Trophoblast cell (in vitro differentiated cells and primary cell): ENCODE data around the gene PHYKPL.
"Not testable (repeated sequence)": the region's sequence is repeated elsewhere in the genome, so short reads cannot be mapped to it uniquely, and the experiment has no call there.

Source experiments
- DNase-seq, 2 donors: peaks; one replicate each; pipeline ENCODE4 v3.0.0-alpha.2; 2016
- H2AFZ ChIP-seq: 2 replicates; pipeline ENCODE4 v1.6.1; 2013; ENCODE audit warnings: low read length, moderate library complexity, mild to moderate bottlenecking; ENCODE audit not compliant: insufficient read depth, poor library complexity
- H2AK5ac ChIP-seq: 2 replicates; pipeline ENCODE4 v1.6.1; 2013; ENCODE audit warnings: mild to moderate bottlenecking, low read length
- H2BK120ac ChIP-seq: 2 replicates; pipeline ENCODE4 v1.6.1; 2013; ENCODE audit warnings: low read length, mild to moderate bottlenecking, moderate library complexity; ENCODE audit not compliant: insufficient read depth, poor library complexity
- H2BK12ac ChIP-seq: 2 replicates; pipeline ENCODE4 v1.6.1; 2013; ENCODE audit warnings: mild to moderate bottlenecking, low read length, moderate library complexity
- H2BK5ac ChIP-seq: 2 replicates; pipeline ENCODE4 v1.6.1; 2013; ENCODE audit warnings: low read length, low read depth, moderate library complexity, mild to moderate bottlenecking; ENCODE audit not compliant: poor library complexity
- H3K14ac ChIP-seq: 2 replicates; pipeline ENCODE4 v1.6.1; 2013; ENCODE audit warnings: mild to moderate bottlenecking, low read length
- H3K18ac ChIP-seq: 2 replicates; pipeline ENCODE4 v1.6.1; 2013; ENCODE audit warnings: mild to moderate bottlenecking, low read length
- H3K23ac ChIP-seq: 2 replicates; pipeline ENCODE4 v1.6.1; 2013; ENCODE audit warnings: low read length
- H3K27ac ChIP-seq: 2 replicates; pipeline ENCODE4 v1.5.1; 2013; ENCODE audit warnings: low read depth, mild to moderate bottlenecking, inconsistent platforms, low read length, moderate library complexity
- H3K27me3 ChIP-seq: 2 replicates; pipeline ENCODE4 v1.6.1; 2013; ENCODE audit warnings: inconsistent platforms, mild to moderate bottlenecking, low read length, moderate library complexity; ENCODE audit not compliant: insufficient read depth
- H3K36me3 ChIP-seq, 2 experiments: 1 replicate in 1 of 2; 2 replicates in 1 of 2; pipeline ENCODE4 v1.6.1; 2013; ENCODE audit warnings: low read length in 2 of 2, mild to moderate bottlenecking in 2 of 2, moderate library complexity in 1 of 2; ENCODE audit not compliant: insufficient read depth in 2 of 2, control insufficient read depth in 1 of 2
- H3K4ac ChIP-seq: 2 replicates; pipeline ENCODE4 v1.6.1; 2013; ENCODE audit warnings: low read depth, mild to moderate bottlenecking, low read length, moderate library complexity
- H3K4me1 ChIP-seq, 2 experiments: 1 replicate in 1 of 2; 2 replicates in 1 of 2; pipeline ENCODE4 v1.6.1; 2013; ENCODE audit warnings: low read length in 2 of 2, mild to moderate bottlenecking in 2 of 2, moderate library complexity in 1 of 2; ENCODE audit not compliant: insufficient read depth in 2 of 2, control insufficient read depth in 1 of 2
- H3K4me2 ChIP-seq: 2 replicates; pipeline ENCODE4 v1.6.1; 2013; ENCODE audit warnings: inconsistent platforms, mild to moderate bottlenecking, low read length, moderate library complexity
- H3K4me3 ChIP-seq: 2 replicates; pipeline ENCODE4 v1.5.1; 2013; ENCODE audit warnings: mild to moderate bottlenecking, low read depth, low read length, inconsistent platforms
- H3K79me1 ChIP-seq: one replicate; pipeline ENCODE4 v1.6.1; 2013; ENCODE audit warnings: low read length
- H3K79me2 ChIP-seq: 2 replicates; pipeline ENCODE4 v1.6.1; 2013; ENCODE audit warnings: low read length, mild to moderate bottlenecking; ENCODE audit not compliant: control insufficient read depth, insufficient read depth, poor library complexity
- H3K9ac ChIP-seq: 2 replicates; pipeline ENCODE4 v1.6.1; 2013; ENCODE audit warnings: mild to moderate bottlenecking, low read length
- H3K9me3 ChIP-seq: 2 replicates; pipeline ENCODE4 v1.6.1; 2013; ENCODE audit warnings: low read depth, mild to moderate bottlenecking, control low read depth, inconsistent platforms, low read length; ENCODE audit not compliant: insufficient read depth
- H4K12ac ChIP-seq: 2 replicates; pipeline ENCODE4 v1.6.1; 2013; ENCODE audit warnings: low read depth, mild to moderate bottlenecking, low read length, moderate library complexity
- H4K8ac ChIP-seq: 2 replicates; pipeline ENCODE4 v1.6.1; 2013; ENCODE audit warnings: low read depth, mild to moderate bottlenecking, low read length, moderate library complexity
- H4K91ac ChIP-seq: one replicate; pipeline ENCODE4 v1.6.1; 2013; ENCODE audit warnings: low read depth, mild to moderate bottlenecking, low read length, moderate library complexity
- WGBS: extraction: QIAGEN DNeasy Blood & Tissue Kit; methylation state at CpG from one replicate; pipeline ENCODE4 v1.1.7; 2013; ENCODE audit warnings: missing lambda C conversion rate; ENCODE audit not compliant: insufficient read length, insufficient coverage; ENCODE audit errors: extremely low coverage; 5-methylcytosine and 5-hydroxymethylcytosine counted together

The PHYKPL gene

DNA sequence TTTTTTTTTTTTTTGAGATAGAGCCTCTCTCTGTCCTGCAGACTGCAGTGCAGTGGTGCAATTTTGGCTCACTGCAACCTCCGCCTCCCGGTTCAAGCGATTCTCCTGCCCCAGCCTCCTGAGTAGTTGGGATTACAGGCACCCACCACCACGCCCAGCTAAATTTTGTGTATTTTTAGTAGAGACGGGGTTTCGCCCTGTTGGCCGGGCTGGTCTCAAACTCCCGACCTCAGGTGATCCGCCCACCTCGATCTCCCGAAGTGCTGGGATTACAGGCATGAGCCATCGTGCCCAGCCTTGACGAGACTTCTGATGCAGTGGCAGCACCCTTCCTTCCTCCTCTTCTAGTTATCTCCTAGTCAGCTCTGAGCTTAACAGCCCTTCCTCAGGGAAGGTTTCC is 3.5 kb downstream of the PHYKPL start:
- H3K4me3 ChIP-seq, H3K79me1 ChIP-seq, H3K27me3 ChIP-seq, H2BK5ac ChIP-seq, H3K27ac ChIP-seq, H3K14ac ChIP-seq, H4K91ac ChIP-seq, H2AK5ac ChIP-seq, H4K12ac ChIP-seq, H3K79me2 ChIP-seq, H3K9ac ChIP-seq, H3K4ac ChIP-seq, DNase-seq, H2BK120ac ChIP-seq, H3K4me2 ChIP-seq, H3K18ac ChIP-seq, H4K8ac ChIP-seq, H2AFZ ChIP-seq, H2BK12ac ChIP-seq, H3K23ac ChIP-seq, H3K9me3 ChIP-seq: not testable (repeated sequence)
- peaks cover 26 to 45% of the 10 kb centered on the region in 2 experiments for H3K36me3 ChIP-seq
- WGBS, result no CpG with 5 or more reads among the region's 13 CpGs
- peaks cover 15 to 16% of the 10 kb centered on the region in 2 experiments for H3K4me1 ChIP-seq

DNA sequence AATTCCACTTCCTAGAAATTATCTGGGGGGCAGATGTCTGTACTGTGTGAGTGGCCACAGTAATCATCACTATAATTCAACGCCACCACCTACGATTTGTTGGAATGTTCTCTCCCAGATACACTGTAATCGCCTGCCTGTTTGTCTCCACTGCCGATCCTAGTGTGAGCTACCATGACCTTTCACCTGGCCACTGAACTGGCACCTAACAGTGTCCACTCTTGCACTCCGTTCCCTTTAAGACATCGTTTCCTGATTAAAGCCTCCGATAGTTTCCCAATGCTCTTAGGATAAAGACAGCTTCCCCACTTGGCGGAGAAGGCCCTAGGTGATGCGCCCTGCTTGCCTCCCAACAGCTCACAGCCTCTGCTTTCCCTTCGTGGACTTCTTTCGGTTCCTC is 4.0 kb downstream of the PHYKPL start:
- no peak overlapping the region for H3K27ac ChIP-seq
- no peak overlapping the region for H2BK120ac ChIP-seq
- H2AK5ac ChIP-seq, result no peak overlapping the region
- no peak overlapping the region for H3K4me2 ChIP-seq
- no peak overlapping the region for H3K9ac ChIP-seq
- H2BK5ac ChIP-seq, result no peak overlapping the region
- no peak overlapping the region for H3K4ac ChIP-seq
- H4K91ac ChIP-seq, result no peak overlapping the region
- H4K12ac ChIP-seq, result no peak overlapping the region
- no peak overlapping the region for H3K23ac ChIP-seq
- no peaks in the 10 kb centered on the region for H3K27me3 ChIP-seq
- WGBS, result no CpG with 5 or more reads among the region's 11 CpGs
- H3K36me3 ChIP-seq, result peaks cover 26 to 48% of the 10 kb centered on the region in 2 experiments
- H4K8ac ChIP-seq, result no peak overlapping the region
- H3K9me3 ChIP-seq, result peaks cover 5% of the 10 kb centered on the region
- peaks cover 9% of the 10 kb centered on the region for H3K79me2 ChIP-seq
- H2AFZ ChIP-seq, result no peak overlapping the region
- no peak overlapping the region for H3K18ac ChIP-seq
- H3K4me1 ChIP-seq, result peaks cover 17 to 20% of the 10 kb centered on the region in 2 experiments
- no peak overlapping the region for H3K4me3 ChIP-seq
- no peak overlapping the region for H3K14ac ChIP-seq
- H2BK12ac ChIP-seq, result no peak overlapping the region
- H3K79me1 ChIP-seq, result peaks cover 9% of the 10 kb centered on the region
- DNase-seq, result no peak

DNA sequence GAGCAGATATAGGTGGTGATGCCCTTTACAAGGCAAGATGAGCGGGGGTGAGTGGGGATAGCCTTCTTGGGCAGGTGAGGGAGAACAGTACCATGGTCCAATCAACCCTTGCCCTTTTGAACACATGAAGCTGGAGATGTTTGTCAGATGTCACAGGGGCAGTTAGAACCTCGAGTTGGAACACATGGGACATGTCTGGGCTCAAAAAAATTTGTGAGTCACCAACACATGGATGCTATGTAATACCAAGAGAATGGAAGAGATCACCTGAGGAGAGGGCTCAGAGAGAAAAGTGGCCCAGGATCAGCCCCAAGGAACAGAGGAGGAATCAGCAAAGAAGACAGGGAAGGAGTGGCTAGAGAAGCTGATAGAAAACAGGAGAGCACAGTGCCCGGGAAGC is 4.7 kb downstream of the PHYKPL start:
- no peak overlapping the region for H3K14ac ChIP-seq
- no peak overlapping the region for H2BK5ac ChIP-seq
- H3K9ac ChIP-seq, result no peak overlapping the region
- peaks cover 9% of the 10 kb centered on the region for H3K79me1 ChIP-seq
- peaks cover 26 to 48% of the 10 kb centered on the region in 2 experiments for H3K36me3 ChIP-seq
- H3K4me2 ChIP-seq, result no peak overlapping the region
- DNase-seq, result no peak
- no peak overlapping the region for H4K12ac ChIP-seq
- H3K27ac ChIP-seq, result no peak overlapping the region
- no peak overlapping the region for H2AFZ ChIP-seq
- WGBS, result no CpG with 5 or more reads among the region's 3 CpGs
- no peak overlapping the region for H3K18ac ChIP-seq
- peaks cover 5% of the 10 kb centered on the region for H3K9me3 ChIP-seq
- no peak overlapping the region for H2BK12ac ChIP-seq
- H3K4me1 ChIP-seq, result peaks cover 17 to 20% of the 10 kb centered on the region in 2 experiments
- no peak overlapping the region for H3K23ac ChIP-seq
- H2AK5ac ChIP-seq, result no peak overlapping the region
- H3K4me3 ChIP-seq, result no peak overlapping the region
- H3K4ac ChIP-seq, result no peak overlapping the region
- H3K79me2 ChIP-seq, result peaks cover 9% of the 10 kb centered on the region
- no peak overlapping the region for H2BK120ac ChIP-seq
- H4K91ac ChIP-seq, result no peak overlapping the region
- no peaks in the 10 kb centered on the region for H3K27me3 ChIP-seq
- no peak overlapping the region for H4K8ac ChIP-seq

DNA sequence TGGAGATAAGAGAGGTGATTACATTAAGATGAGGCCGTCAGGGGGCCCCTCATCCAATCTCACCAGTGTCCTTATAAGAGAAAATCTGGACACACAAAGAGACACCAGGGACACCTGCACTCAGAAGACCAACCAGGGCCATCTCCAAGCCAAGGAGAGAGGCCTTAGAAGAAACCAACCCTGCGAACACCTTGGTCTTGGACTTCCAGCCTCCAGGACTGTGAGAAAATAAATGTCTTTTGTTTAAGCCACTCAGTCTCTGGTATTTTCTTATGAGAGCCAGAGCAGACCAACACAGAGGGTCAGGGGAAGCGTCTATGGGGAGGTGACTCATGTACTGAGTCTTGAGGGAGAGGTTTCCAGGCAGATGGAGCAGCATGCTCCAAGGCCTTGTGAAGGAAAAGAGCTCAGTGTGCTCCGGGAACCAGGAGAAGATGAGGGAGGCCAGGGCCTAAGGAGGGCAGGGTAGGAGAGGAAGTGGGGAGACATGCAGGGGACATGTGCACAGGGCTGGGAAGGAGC is 5.4 kb downstream of the PHYKPL start:
- H3K14ac ChIP-seq, result no peak overlapping the region
- no peak overlapping the region for H2AK5ac ChIP-seq
- H3K79me1 ChIP-seq, result peaks cover 5% of the 10 kb centered on the region
- no peak overlapping the region for H2BK12ac ChIP-seq
- WGBS, result no CpG with 5 or more reads among the region's 4 CpGs
- no peak overlapping the region for H2BK5ac ChIP-seq
- no peak for DNase-seq
- H3K27me3 ChIP-seq, result no peaks in the 10 kb centered on the region
- H3K9me3 ChIP-seq, result peaks cover 5% of the 10 kb centered on the region
- H3K27ac ChIP-seq, result no peak overlapping the region
- peaks cover 29 to 55% of the 10 kb centered on the region in 2 experiments for H3K36me3 ChIP-seq
- no peak overlapping the region for H3K18ac ChIP-seq
- no peak overlapping the region for H4K8ac ChIP-seq
- H4K91ac ChIP-seq, result no peak overlapping the region
- H3K23ac ChIP-seq, result no peak overlapping the region
- no peak overlapping the region for H3K4me2 ChIP-seq
- H4K12ac ChIP-seq, result no peak overlapping the region
- no peak overlapping the region for H2AFZ ChIP-seq
- peaks cover 17% of the 10 kb centered on the region in 2 experiments for H3K4me1 ChIP-seq
- no peak overlapping the region for H2BK120ac ChIP-seq
- H3K79me2 ChIP-seq, result peaks cover 6% of the 10 kb centered on the region
- no peak overlapping the region for H3K4me3 ChIP-seq
- no peak overlapping the region for H3K9ac ChIP-seq
- no peak overlapping the region for H3K4ac ChIP-seq
